K562 (cell line): ENCODE results near the gene ADORA3. TPM values are rescaled to one million over a fixed set of nuclear protein-coding genes. Genes with fewer than 3 reads are reported as not detected.
A peak's percentile ranks its signal among the peaks of the same experiment; 100 is the strongest.

Experiments
- BRF1 ChIP-seq: IDR thresholded peaks from 3 replicates; pipeline ENCODE4 v1.6.1; 2011; ENCODE audit warnings: borderline replicate concordance, mild to moderate bottlenecking; ENCODE audit not compliant: insufficient read length; ENCODE audit errors: extremely low read depth
- CBX2 ChIP-seq: fragments of 200-600 bp; sonication (generic); IDR thresholded peaks from one replicate; pipeline ENCODE4 v1.6.1; 2012; ENCODE audit warnings: mild to moderate bottlenecking, low read length, inconsistent platforms; ENCODE audit not compliant: insufficient read depth, poor library complexity, severe bottlenecking
- DMBX1 ChIP-seq: fragments of 250-450 bp; sonication (Bioruptor Pico); IDR thresholded peaks from 2 replicates; pipeline ENCODE4 v1.8.0; 2022; ENCODE audit warnings: inconsistent platforms, mild to moderate bottlenecking, moderate library complexity, borderline replicate concordance
- ETV6 ChIP-seq, 3 experiments: fragments of 150-350 bp in 1 of 3; sonication (generic) in 1 of 3; formaldehyde crosslinking in 1 of 3; IDR thresholded peaks; 2 replicates each; pipeline versions ENCODE4 v1.6.1 to v1.8.0; 2014 to 2022; ENCODE audit warnings: borderline replicate concordance in 2 of 3, low read depth in 2 of 3, antibody characterized with exemption in 1 of 3, low read length in 1 of 3, mild to moderate bottlenecking in 1 of 3, missing genetic modification reagents in 1 of 3
- FOSL1 ChIP-seq: fragments of 200-800 bp; sonication (Bioruptor generic); conservative IDR thresholded peaks from 2 replicates; pipeline ENCODE4 v1.6.1; 2016; ENCODE audit warnings: missing genetic modification characterization, missing compliant biosample characterization
- FOXA3 ChIP-seq, 2 experiments: fragments of 450-650 bp in 1 of 2; sonication (generic) in 1 of 2; formaldehyde crosslinking; IDR thresholded peaks in 1 of 2; conservative IDR thresholded peaks in 1 of 2; 2 replicates each; pipeline versions ENCODE4 v1.4.0 to v1.8.0; 2020 to 2022; ENCODE audit warnings: mild to moderate bottlenecking in 2 of 2, missing genetic modification reagents in 1 of 2
- GATA2 ChIP-seq: sonication (generic); formaldehyde crosslinking; IDR thresholded peaks from 2 replicates; pipeline ENCODE4 v1.4.0; 2020; ENCODE audit warnings: mild to moderate bottlenecking, missing genetic modification reagents
- GTF2A2 ChIP-seq: IDR thresholded peaks from 2 replicates; pipeline ENCODE4 v1.6.1; 2016; ENCODE audit warnings: mild to moderate bottlenecking, missing genetic modification characterization, missing compliant biosample characterization
- MEF2D ChIP-seq: conservative IDR thresholded peaks from 2 replicates; pipeline ENCODE4 v1.6.1; 2016; ENCODE audit warnings: low read depth, missing genetic modification characterization, missing compliant biosample characterization
- MXD1 ChIP-seq: fragments of 250-450 bp; sonication (Bioruptor Pico); IDR thresholded peaks from 2 replicates; pipeline ENCODE4 v1.8.0; 2021; ENCODE audit warnings: borderline replicate concordance, mild to moderate bottlenecking, moderate library complexity; ENCODE audit not compliant: poor library complexity, severe bottlenecking
- PATZ1 ChIP-seq: fragments of 250-450 bp; sonication (Bioruptor Pico); IDR thresholded peaks from 2 replicates; pipeline ENCODE4 v1.5.0; 2020; ENCODE audit warnings: mild to moderate bottlenecking, borderline replicate concordance
- PML ChIP-seq: IDR thresholded peaks from 2 replicates; pipeline ENCODE4 v1.6.1; 2012; ENCODE audit warnings: low read length, inconsistent platforms
- RB1 ChIP-seq: fragments of 450-650 bp; IDR thresholded peaks from 2 replicates; pipeline ENCODE4 v1.6.1; 2017; ENCODE audit warnings: low read depth, mild to moderate bottlenecking
- SETDB1 ChIP-seq: IDR thresholded peaks from one replicate; pipeline ENCODE4 v1.6.1; 2012; ENCODE audit warnings: low read length, control low read depth, inconsistent platforms
- TBP ChIP-seq: optimal IDR thresholded peaks from 2 replicates; pipeline ENCODE3; 2011; ENCODE audit warnings: low read depth, low read length, improper control_type of control experiment
- THRA ChIP-seq: fragments of 450-650 bp; IDR thresholded peaks from 2 replicates; pipeline ENCODE4 v1.6.1; 2017; ENCODE audit warnings: mild to moderate bottlenecking, moderate library complexity
- ZFP91 ChIP-seq: sonication (generic); formaldehyde crosslinking; IDR thresholded peaks from 2 replicates; pipeline ENCODE4 v1.8.0; 2022; ENCODE audit warnings: mild to moderate bottlenecking, missing genetic modification reagents
- ZNF282 ChIP-seq: sonication (generic); formaldehyde crosslinking; IDR thresholded peaks from 2 replicates; pipeline ENCODE4 v1.8.1; 2023; ENCODE audit warnings: missing genetic modification reagents
- ZNF79 ChIP-seq: fragments of 250-450 bp; sonication (Bioruptor Pico); IDR thresholded peaks from 2 replicates; pipeline ENCODE4 v1.4.0; 2020; ENCODE audit warnings: low read depth, mild to moderate bottlenecking, moderate library complexity
- polyA plus RNA-seq, 8 experiments: library from polyadenylated mRNA; depleted of rRNA in 4 of 8; stranded (reverse) in 5 of 8; unstranded in 3 of 8; fragments of >200 nt; fragmentation: Nextera tagmentation in 2 of 8; fragmentation: Illumina TruSeq in 1 of 8; extraction: Ambion mirVana in 2 of 8; extraction: Trizol in 1 of 8; gene quantifications; 2 replicates each; pipeline versions ENCODE4 v1.2.1 to v1.2.3, GENCODE V29; 2011 to 2014; ENCODE audit warnings: inconsistent platforms in 1 of 8, missing spikeins in 1 of 8
- total RNA-seq, 7 experiments: library from RNA; depleted of rRNA in 6 of 7; stranded (reverse); fragments of >200 nt in 6 of 7; fragmentation: Illumina TruSeq in 2 of 7; extraction: Trizol in 2 of 7; gene quantifications; 2 replicates each; pipeline versions ENCODE4 v1.2.1 to v1.2.3, GENCODE V29; 2011 to 2021; ENCODE audit warnings: low replicate concordance in 1 of 7
- TF ChIP-seq, protein P1 (sequence below): fragments of 250-450 bp; sonication (Bioruptor Pico); IDR thresholded peaks from 2 replicates; pipeline ENCODE4 v1.5.0; 2021

The ADORA3 gene
- total and polyA plus RNA-seq, 9 of the 15 experiments (the other 6 are each of a cell fraction or from before 2014, with no cell fraction given): 0.09 to 0.35 (median 0.16) TPM; not detected in 3

DNA sequence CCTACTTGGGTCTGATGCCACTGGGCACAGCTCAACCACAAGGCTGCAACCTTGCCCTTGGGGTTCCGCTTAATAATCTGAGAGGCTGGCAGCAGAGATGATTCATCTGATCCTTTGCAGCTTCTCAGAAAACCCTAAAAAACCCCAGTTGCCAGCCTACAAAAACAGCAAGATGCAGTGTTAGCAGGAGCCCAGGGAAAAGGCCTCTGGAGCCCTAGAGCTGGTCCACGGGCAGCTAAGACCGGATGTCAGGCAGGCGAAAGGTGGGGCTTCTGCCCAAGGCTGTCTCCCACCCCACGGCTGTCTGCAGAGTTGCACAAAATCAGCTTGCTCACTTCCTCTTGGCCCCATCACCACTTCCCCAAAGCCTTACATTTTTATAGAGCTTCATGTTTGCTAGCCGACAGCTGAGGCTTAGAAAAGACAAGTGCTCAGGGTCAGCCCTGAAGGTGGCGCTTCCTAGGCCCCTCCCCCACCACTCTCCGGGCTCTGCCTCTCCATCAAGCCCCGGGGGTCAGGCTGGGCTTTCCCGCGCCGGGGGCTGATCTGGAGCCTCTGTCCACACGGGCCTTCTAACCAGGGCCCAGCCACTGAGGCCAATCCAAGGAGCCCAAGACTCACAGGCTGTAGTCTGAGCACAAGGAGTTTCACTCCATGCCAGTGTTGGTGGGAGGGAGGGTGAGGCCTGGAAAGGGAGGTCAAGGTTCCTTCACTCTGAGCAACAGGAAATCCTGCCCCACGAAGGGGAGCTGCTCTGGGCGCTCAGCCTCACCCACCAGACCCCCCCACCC, 4.2 kb upstream of the ADORA3 start (continued):
- TF ChIP-seq GATA2 (CRISPR knock-in tag) (no peak), DMBX1 (CRISPR knock-in tag) (peak; percentile 31; the same call in 1 of the 2 replicates), FOSL1 (peak; percentile 65), RB1 (peak; percentile 79), BRF1 (no peak), PATZ1 (no peak), PML (no peak), THRA (no peak), ZNF282 (CRISPR knock-in tag) (no peak), ETV6 (IDR thresholded peaks at IDR 0.05; ENCODE audit: borderline replicate concordance in 1 of 2, low read depth in 2 of 2, low read length in 1 of 2) (peak; percentile 43 to 52; a peak in 1 of 4 replicates), ETV6 (CRISPR knock-in tag; IDR thresholded peaks at IDR 0.05; ENCODE audit: borderline replicate concordance) (no peak), ZNF79 (CRISPR knock-in tag) (no peak), SETDB1 (no peak), TBP (no peak), GTF2A2 (tag) (no peak), CBX2 (no peak), ZFP91 (CRISPR knock-in tag) (no peak), FOXA3 (CRISPR knock-in tag; conservative IDR thresholded peaks at IDR 0.05 in 1 of 2, IDR thresholded peaks at IDR 0.05 in 1 of 2) (no peak), MEF2D (tag) (0 out of 2 replicates have a peak, but pooled peaks have one; percentile 15), MXD1 (no peak)
- TF ChIP-seq, protein P1, sequence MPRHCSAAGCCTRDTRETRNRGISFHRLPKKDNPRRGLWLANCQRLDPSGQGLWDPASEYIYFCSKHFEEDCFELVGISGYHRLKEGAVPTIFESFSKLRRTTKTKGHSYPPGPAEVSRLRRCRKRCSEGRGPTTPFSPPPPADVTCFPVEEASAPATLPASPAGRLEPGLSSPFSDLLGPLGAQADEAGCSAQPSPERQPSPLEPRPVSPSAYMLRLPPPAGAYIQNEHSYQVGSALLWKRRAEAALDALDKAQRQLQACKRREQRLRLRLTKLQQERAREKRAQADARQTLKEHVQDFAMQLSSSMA (CRISPR knock-in tag): no peak
